CD4-positive, CD25-positive, alpha-beta regulatory T cell (primary cell): ENCODE data around the gene PYDC1. TPM values are rescaled to one million over a fixed set of nuclear protein-coding genes. Genes with fewer than 3 reads are reported as not detected.
"Not testable (repeated sequence)": the region's sequence is repeated elsewhere in the genome, so short reads cannot be mapped to it uniquely, and the experiment has no call there.

Source experiments
- ATAC-seq, 2 donors: fragments of 150-1000 bp; cut with Tn5 transposase; one replicate each; pipeline ENCODE4 v1.10.0; 2021; ENCODE audit warnings: low read depth in 2 of 2, moderate number of reproducible peaks in 2 of 2, moderate library complexity in 1 of 2
- DNase-seq, 3 donors: peaks; one replicate each; pipeline versions ENCODE4 v3.0.0 to v3.0.0-alpha.2; 2012 to 2022; ENCODE audit warnings: mixed read lengths in 1 of 3
- H3K27ac ChIP-seq: one replicate; pipeline ENCODE4 v1.7.0; 2013; ENCODE audit warnings: mild to moderate bottlenecking, low read length; ENCODE audit not compliant: insufficient read depth, poor library complexity, severe bottlenecking
- H3K27me3 ChIP-seq: one replicate; pipeline ENCODE4 v1.7.0; 2013; ENCODE audit warnings: low read length; ENCODE audit not compliant: control insufficient read depth, insufficient read depth
- H3K36me3 ChIP-seq: one replicate; pipeline ENCODE4 v1.7.0; 2013; ENCODE audit warnings: mild to moderate bottlenecking, low read length, moderate library complexity; ENCODE audit not compliant: control insufficient read depth, insufficient read depth
- H3K4me1 ChIP-seq: 2 replicates; pipeline ENCODE4 v1.7.0; 2013; ENCODE audit warnings: mild to moderate bottlenecking, low read length; ENCODE audit not compliant: insufficient read depth, control insufficient read depth, poor library complexity, severe bottlenecking
- H3K4me3 ChIP-seq: one replicate; pipeline ENCODE4 v1.7.0; 2013; ENCODE audit warnings: low read depth, mild to moderate bottlenecking, low read length, moderate library complexity
- H3K9me3 ChIP-seq, 2 experiments: 1 replicate in 1 of 2; 2 replicates in 1 of 2; pipeline ENCODE4 v1.7.0; 2013; ENCODE audit warnings: low read length in 2 of 2, mild to moderate bottlenecking in 1 of 2, moderate library complexity in 1 of 2; ENCODE audit not compliant: control insufficient read depth in 2 of 2
- H3K27ac Mint-ChIP-seq, 3 donors: one replicate each; pipeline ENCODE4 v1.8.0; 2020 to 2022; ENCODE audit warnings: mild to moderate bottlenecking in 3 of 3, mixed read lengths in 3 of 3, moderate library complexity in 2 of 3
- H3K27me3 Mint-ChIP-seq: one replicate; pipeline ENCODE4 v1.8.0; 2022; ENCODE audit warnings: mild to moderate bottlenecking, mixed read lengths
- H3K36me3 Mint-ChIP-seq: one replicate; pipeline ENCODE4 v1.8.0; 2020; ENCODE audit warnings: mixed read lengths
- H3K4me1 Mint-ChIP-seq, 4 donors: one replicate each; pipeline ENCODE4 v1.8.0; 2020 to 2022; ENCODE audit warnings: mixed read lengths in 4 of 4, mild to moderate bottlenecking in 1 of 4
- H3K4me3 Mint-ChIP-seq, 4 donors: one replicate each; pipeline ENCODE4 v1.8.0; 2020 to 2022; ENCODE audit warnings: mild to moderate bottlenecking in 4 of 4, mixed read lengths in 4 of 4, moderate library complexity in 3 of 4
- H3K9me3 Mint-ChIP-seq, 7 donors: one replicate each; pipeline ENCODE4 v1.8.0; 2020 to 2022; ENCODE audit warnings: mixed read lengths in 7 of 7, mild to moderate bottlenecking in 3 of 7, moderate library complexity in 2 of 7
- polyA plus RNA-seq, 4 donors: library from polyadenylated mRNA; unstranded; fragments of 300-500 nt; fragmentation: Illumina TruSeq; gene quantifications; one replicate each; pipeline ENCODE4 v1.2.3, GENCODE V29; 2021
- total RNA-seq: library from RNA; stranded (reverse); gene quantifications from one replicate; pipeline ENCODE4 v1.2.3, GENCODE V29; 2022

Gene PYDC1
- total and polyA plus RNA-seq, 5 donors from 2014 or later, result not detected

GRCh38 chr16:31204871-31205666 lies 11.9 kb downstream of the PYDC1 start:
- H3K9me3 ChIP-seq, result no peaks in the 10 kb centered on the region
- Mint-ChIP-seq H3K27me3 (peaks cover 21% of the 10 kb centered on the region), H3K27ac (peak overlapping the region in 2 of 3 donors; percentile 51 to 57), H3K4me1 (peaks cover 14 to 32% (median 23%) of the 10 kb centered on the region in 4 donors), H3K36me3 (no peaks in the 10 kb centered on the region), H3K9me3 (peaks cover 0 to under 1% (median 0%) of the 10 kb centered on the region in 7 donors), H3K4me3 (peak overlapping the region in 3 of 4 donors; percentile 34 to 95 (median 82))
- no peak for DNase-seq
- ATAC-seq, result no peak
- no peaks in the 10 kb centered on the region for H3K27me3 ChIP-seq
- H3K4me3 ChIP-seq, result no peak overlapping the region
- peaks cover 27% of the 10 kb centered on the region for H3K4me1 ChIP-seq
- no peaks in the 10 kb centered on the region for H3K36me3 ChIP-seq
- no peak overlapping the region for H3K27ac ChIP-seq

GRCh38 chr16:31202414-31203375 lies 14.2 kb downstream of the PYDC1 start, which contains the start of gene PYCARD:
Gene PYCARD (minus strand): TSS chr16:31202760. CDS start chr16:31202690, 70 bp downstream.
- Histone ChIP-seq H3K4me3 (peak within 1 kb of the TSS; percentile 83), H3K9me3 (no peaks in the 10 kb centered on the region), H3K4me1 (peaks cover 27% of the 10 kb centered on the region), H3K36me3 (peaks cover 4% of the 10 kb centered on the region), H3K27ac (no peak within 1 kb of the TSS), H3K27me3 (no peaks in the 10 kb centered on the region)
- Mint-ChIP-seq H3K36me3 (peaks cover 5% of the 10 kb centered on the region), H3K4me1 (peaks cover 20 to 53% (median 38%) of the 10 kb centered on the region in 4 donors), H3K4me3 (peak within 1 kb of the TSS; percentile 91 to 95 (median 93)), H3K9me3 (no peaks in the 10 kb centered on the region), H3K27me3 (peaks cover 21% of the 10 kb centered on the region), H3K27ac (peak within 1 kb of the TSS; percentile 84 to 88 (median 86))
- peak; percentile 21 to 31 for ATAC-seq
- peak in 2 of 3 donors; percentile 22 to 58 for DNase-seq

GRCh38 chr16:31201582-31202413 lies 15.1 kb downstream of the PYDC1 start:
- Mint-ChIP-seq H3K27ac (peak overlapping the region; percentile 72 to 86 (median 84)), H3K9me3 (no peaks in the 10 kb centered on the region), H3K27me3 (peaks cover 15% of the 10 kb centered on the region), H3K36me3 (peaks cover 7% of the 10 kb centered on the region), H3K4me1 (peaks cover 20 to 55% (median 38%) of the 10 kb centered on the region in 4 donors), H3K4me3 (peak overlapping the region; percentile 91 to 95 (median 93))
- Histone ChIP-seq H3K4me1 (peaks cover 27% of the 10 kb centered on the region), H3K27ac (no peak overlapping the region), H3K36me3 (peaks cover 4% of the 10 kb centered on the region), H3K27me3 (no peaks in the 10 kb centered on the region), H3K9me3 (no peaks in the 10 kb centered on the region), H3K4me3 (peak overlapping the region; percentile 59)
- ATAC-seq (peak; percentile 70 to 72), DNase-seq (peak in 2 of 3 donors; percentile 55 to 82)

- H3K4me1 Mint-ChIP-seq, result peaks cover 20 to 60% (median 40%) of the 10 kb centered on the region in 4 donors
- H3K27ac Mint-ChIP-seq, result peak overlapping the region; percentile 72 to 90 (median 84)
- H3K9me3 Mint-ChIP-seq, result no peaks in the 10 kb centered on the region
- Histone ChIP-seq H3K4me3 (peak overlapping the region; percentile 58), H3K27me3 (no peaks in the 10 kb centered on the region), H3K4me1 (peaks cover 27% of the 10 kb centered on the region), H3K27ac (no peak overlapping the region), H3K9me3 (no peaks in the 10 kb centered on the region), H3K36me3 (peaks cover 10% of the 10 kb centered on the region)
- peaks cover 11% of the 10 kb centered on the region for H3K36me3 Mint-ChIP-seq
- H3K4me3 Mint-ChIP-seq, result peak overlapping the region; percentile 91 to 95 (median 92)
- DNase-seq, result peak in 2 of 3 donors; percentile 53 to 88
- ATAC-seq, result peak; percentile 41 to 47
- peaks cover 11% of the 10 kb centered on the region for H3K27me3 Mint-ChIP-seq
These were observed 15.9 kb downstream of the PYDC1 start for GRCh38 chr16:31200821-31201568.

DNA sequence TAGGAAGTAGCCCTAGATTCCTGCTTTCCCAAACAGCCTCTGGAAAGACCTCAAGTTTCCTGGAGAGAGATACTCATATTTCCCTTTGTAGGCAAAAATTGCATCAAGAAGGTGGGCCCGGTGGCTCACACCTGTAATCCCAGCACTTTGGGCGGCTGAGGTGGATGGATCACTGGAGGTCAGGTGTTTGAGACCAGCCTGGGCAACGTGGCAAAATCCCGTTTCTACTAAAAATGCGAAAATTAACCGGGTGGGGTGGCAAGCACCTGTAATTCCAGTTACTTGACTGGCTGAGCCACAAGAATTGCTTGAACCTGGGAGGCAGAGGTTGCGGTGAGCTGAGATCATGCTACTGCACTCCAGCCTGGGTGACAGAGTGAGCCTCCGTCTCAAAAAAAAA lies 16.8 kb downstream of the PYDC1 start:
- H3K27me3 ChIP-seq, H3K4me3 ChIP-seq, H3K9me3 Mint-ChIP-seq, H3K27ac ChIP-seq, DNase-seq, H3K9me3 ChIP-seq, ATAC-seq: not testable (repeated sequence)
- H3K27ac Mint-ChIP-seq, result peak overlapping the region in 2 of 3 donors; percentile 7 to 66
- H3K27me3 Mint-ChIP-seq, result peaks cover 11% of the 10 kb centered on the region
- Histone ChIP-seq H3K4me1 (peaks cover 27% of the 10 kb centered on the region), H3K36me3 (peaks cover 18% of the 10 kb centered on the region)
- H3K4me3 Mint-ChIP-seq, result peak overlapping the region; percentile 24 to 95 (median 76)
- H3K36me3 Mint-ChIP-seq, result peaks cover 15% of the 10 kb centered on the region
- peaks cover 21 to 60% (median 42%) of the 10 kb centered on the region in 4 donors for H3K4me1 Mint-ChIP-seq

DNA sequence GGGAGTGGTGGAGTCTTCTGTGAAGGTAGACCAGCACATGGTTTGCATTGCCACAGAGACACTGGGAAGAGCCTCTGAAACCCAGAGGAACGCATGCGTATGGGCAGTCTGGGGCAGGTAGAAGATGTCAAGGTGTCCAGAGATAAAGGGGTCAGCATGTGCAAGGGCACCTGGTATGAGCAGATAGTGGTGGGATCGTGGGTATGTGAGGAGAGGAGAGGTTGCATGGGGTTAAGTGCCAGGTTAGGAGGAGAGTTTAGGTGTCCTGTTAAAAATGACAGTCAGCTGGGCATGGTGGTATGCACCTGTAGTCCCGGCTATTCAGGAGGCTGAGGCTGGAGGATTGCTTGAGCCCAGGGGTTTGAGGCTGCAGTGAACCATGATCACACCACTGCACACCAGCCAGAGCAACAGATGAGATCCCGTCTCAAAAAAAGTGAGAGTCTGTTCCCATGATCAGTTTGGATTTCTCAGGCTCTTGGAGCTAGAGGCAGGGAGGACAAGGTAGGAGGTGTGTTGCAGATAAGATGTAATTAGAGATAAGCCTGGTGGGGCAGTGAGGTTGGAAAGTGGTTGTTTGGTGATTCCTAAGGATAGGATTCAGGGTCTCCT lies 17.4 kb downstream of the PYDC1 start:
- H3K27ac ChIP-seq, result no peak overlapping the region
- H3K4me3 Mint-ChIP-seq, result peak overlapping the region; percentile 24 to 95 (median 52)
- H3K4me3 ChIP-seq, result no peak overlapping the region
- peaks cover 29% of the 10 kb centered on the region for H3K4me1 ChIP-seq
- H3K9me3 ChIP-seq, result no peaks in the 10 kb centered on the region
- peaks cover 24% of the 10 kb centered on the region for H3K36me3 ChIP-seq
- ATAC-seq, result no peak
- H3K27me3 ChIP-seq, result no peaks in the 10 kb centered on the region
- peaks cover 20% of the 10 kb centered on the region for H3K36me3 Mint-ChIP-seq
- peak overlapping the region; percentile 7 to 70 (median 66) for H3K27ac Mint-ChIP-seq
- peaks cover 26 to 60% (median 41%) of the 10 kb centered on the region in 4 donors for H3K4me1 Mint-ChIP-seq
- H3K9me3 Mint-ChIP-seq, result no peaks in the 10 kb centered on the region
- DNase-seq, result no peak
- H3K27me3 Mint-ChIP-seq, result peaks cover 7% of the 10 kb centered on the region
